Dedifferentiated amniotic fluid mesenchymal stem cell (primary cell): ENCODE measurements around the gene TMEM51.

Source experiments
- DNase-seq: peaks from one replicate; pipeline ENCODE4 v3.0.0-alpha.2; 2016; ENCODE audit errors: extremely low spot score

Gene TMEM51, protein sequence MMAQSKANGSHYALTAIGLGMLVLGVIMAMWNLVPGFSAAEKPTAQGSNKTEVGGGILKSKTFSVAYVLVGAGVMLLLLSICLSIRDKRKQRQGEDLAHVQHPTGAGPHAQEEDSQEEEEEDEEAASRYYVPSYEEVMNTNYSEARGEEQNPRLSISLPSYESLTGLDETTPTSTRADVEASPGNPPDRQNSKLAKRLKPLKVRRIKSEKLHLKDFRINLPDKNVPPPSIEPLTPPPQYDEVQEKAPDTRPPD

DNA sequence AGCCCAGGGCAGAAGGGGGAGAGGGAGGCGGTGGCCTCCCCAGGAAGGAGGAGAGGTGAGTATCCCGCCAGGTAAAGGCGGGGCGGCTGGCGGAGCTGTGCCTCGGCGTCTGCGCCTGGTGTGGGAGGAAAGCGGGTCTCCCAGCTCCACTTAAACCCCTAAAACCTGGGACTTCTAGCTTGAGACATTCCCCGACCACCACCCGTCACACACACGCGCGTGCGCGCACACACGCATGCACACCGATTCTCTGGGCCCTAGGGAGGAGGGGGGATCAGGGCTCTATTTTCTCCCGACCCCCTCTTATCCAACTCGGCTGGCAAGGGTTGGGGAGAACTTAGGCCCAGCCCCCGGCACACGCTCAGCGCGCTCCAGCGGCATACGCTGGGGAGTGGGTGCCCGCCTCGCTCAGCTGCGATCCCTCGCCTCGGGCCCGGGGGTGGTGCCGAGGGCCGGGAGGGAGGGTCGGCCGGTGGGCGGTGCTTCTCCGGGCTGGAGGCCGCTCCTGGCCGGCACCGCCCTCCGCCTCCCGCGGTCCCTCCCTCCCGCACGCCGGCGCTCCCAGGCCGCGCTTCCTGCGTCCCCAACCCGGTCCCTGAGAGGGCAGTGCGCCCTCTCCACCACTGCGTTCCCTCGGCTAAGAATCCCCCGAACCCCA lies at the start of gene TMEM51:
TSS of gene TMEM51 (plus strand) at position 564 of the 658 bp plus-strand sequence. CDS start 61,341 bp downstream, outside the sequence.
- DNase-seq, result no peak

DNA sequence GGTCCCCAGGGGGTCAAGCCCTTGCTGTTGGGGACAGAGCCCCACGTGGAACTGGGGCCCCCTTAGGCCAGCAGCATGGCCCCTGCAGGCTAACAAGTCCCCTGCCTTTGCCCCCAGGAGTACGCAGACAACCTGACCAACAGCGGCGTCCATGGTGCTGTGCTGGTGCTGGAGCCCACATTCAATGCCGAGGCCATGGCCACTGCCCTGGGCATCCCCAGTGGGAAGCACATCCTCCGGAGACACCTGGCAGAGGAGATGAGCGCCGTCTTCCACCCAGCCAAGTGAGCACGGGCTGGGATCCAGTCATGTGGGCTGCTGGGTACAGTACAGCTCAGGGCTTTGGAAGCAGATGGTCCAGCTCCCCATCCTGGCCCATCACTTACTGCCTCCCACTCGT lies 49.6 kb upstream of the TMEM51 start:
- no peak for DNase-seq

DNA sequence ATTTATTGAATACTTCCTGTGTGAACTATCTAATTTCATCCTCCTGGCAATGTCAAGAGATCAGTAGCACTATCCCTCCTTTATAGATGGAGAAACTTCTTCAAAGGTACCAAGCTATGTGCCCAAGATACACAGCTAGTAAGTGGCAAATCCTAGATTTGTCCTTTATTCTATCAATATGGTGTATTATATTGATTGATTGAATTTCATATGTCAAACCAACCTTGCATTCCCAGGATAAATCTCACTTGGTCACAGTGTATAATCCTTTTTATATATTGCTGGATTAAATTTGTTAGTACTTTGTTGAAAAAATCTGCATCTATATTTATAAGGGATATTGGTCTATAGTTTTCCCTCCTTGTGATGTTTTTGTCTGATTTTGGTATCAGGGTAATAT lies 48.8 kb upstream of the TMEM51 start:
- DNase-seq, result no peak

DNA sequence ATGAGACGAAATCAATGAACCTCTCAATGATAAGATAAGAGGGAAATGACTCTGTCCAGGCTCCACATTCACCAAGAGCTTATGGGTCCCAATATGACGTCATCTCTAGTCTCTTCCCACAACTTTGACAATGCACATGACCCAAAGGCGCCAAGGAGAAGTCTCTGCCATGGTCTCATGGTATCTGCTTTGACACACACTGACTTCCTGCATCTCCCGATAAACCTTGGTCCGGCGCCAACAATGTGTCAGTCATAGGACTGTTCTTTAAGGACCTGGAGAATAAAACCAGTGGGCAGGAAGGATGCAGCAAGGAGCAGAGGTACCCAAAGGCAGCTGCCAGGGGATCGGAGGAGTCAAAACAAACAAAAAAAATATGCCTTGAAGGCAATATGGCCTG lies 46.9 kb upstream of the TMEM51 start:
- no peak for DNase-seq

DNA sequence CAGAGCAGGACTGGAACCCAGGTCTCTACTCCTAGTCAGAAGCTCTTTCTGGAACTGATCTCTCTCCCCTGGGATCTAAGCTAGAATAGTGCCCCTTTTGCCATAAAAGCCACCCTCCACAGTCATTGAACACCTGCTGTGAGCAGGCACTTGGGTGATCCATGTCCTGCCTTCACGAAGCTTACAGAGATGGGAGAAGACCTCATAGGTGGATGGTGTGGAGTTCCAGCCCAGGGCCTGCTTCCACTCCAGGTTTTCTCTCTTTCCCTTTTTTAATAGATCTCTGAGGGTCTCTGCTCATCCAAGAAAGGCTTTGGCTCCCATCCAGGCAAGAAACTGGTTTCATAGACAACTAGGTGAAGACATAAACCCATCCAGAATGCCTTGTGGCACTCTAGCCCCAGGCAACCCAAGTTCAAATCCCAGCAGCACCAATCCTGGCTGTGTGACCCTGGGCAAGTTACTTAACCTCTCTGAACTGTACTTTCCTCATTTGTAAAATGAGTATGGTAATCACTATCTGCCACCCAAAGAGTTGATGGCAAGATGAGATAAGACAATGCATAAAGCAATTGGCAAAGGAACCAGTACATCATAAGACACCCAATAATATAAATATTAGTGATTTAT lies 46.4 kb upstream of the TMEM51 start:
- no peak for DNase-seq

DNA sequence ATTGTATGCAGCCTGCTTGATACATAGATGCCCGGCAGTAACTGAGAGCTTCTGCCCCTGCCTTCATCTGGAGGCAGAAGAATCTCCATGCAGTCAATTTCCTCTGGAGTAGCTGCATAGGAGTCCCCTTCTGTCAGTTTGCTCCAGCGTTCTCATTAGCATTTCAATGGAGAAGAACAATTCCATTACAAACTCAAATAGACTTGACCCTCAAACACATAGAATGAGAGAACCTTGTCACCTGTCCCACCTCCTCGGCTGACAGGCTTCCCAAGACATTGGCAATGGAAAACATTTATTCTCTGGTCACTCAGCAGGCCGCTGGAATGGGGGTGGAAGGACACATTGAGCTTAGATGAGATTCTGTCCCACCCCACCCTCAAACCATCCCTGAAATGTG lies 45.6 kb upstream of the TMEM51 start:
- DNase-seq, result no peak

DNA sequence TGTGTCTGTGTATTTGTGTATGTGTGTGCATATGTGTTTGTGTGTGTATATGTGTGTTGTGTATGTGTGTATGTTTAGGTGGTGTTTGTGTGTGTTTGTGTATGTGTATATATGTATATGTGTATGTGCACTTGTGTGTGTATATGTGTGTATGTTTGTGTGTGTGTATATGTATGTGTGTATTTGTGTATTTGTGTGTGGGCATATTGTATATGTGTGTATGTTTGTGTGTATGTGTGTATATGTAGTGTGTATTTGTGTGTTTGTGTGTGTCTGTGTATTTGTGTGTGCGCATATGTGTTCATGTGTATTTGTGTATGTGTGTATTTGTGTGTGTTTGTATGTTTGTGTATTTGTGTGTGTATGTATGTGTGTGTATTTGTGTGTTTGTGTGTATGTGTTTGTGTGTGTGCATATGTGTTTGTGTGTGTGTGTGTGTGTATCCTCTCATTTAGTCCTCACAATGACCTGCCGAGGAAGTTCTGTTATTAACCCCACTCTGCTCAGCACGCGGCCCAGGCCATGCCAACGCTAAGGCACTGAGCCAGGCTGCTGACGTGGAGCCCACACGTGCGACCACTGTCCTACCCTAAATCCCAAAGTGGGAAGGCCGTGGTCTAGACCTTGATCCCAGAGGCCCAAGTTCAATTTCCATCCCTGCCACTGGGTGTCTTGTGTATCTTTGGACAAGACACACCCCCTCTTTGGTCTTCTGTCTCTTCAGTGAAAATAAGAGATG lies 43.2 kb upstream of the TMEM51 start:
- no peak for DNase-seq

DNA sequence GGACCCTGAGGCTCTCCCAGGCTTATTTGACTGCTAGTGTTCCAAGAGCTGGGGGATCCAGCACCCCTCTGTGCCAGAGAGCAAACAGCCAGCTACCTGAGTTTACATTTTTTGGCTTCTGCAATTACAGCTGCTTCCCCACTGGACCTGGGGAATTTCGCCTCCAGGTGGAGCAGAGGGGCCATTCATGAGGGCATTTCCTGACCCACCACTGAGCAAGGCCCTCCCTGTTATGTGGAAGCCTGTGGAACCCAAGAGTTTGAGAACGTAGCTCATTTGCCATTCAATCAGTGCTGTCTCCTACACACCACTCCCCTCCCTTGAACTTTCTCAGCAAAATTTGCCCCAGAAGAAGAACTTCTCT lies 42.7 kb upstream of the TMEM51 start:
- no peak for DNase-seq

DNA sequence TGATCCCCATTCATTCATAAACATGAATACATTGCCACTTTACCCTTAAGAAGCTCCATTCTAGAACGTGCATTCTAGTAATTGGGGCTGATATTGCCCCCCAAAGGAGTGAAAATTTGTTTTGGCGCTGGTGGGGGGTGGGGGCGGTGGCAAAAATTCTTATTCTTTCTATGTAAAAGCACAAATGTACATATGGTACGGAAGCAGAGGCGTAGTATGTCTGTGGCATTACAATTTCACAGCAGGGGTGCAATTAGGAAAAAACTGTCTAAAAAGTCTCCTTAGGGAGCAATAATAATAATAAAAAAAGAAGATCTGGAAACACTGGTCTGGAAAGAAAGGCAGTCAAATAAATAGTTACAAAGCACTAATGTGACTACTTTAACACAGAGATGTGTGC lies 40.4 kb upstream of the TMEM51 start:
- DNase-seq, result no peak

DNA sequence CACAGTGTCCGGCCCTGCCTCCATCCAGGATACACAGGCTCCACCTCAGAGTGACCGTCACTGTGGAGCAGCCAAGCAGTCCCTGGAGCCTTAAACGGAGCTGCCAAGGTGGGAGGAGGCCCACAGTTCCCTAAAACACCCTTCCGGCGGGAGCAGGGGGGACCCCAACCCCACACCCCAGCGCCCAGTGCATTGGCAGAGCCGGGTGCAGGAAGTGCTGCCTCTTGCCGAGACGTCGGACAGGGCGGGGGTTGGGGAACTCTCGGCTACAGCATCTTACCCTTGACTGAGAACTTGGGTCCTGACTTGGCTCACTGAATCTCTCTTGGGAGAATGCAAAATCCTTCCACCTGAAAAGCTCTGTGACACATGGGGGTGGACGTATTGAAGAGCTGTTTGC lies 38.7 kb upstream of the TMEM51 start:
- no peak for DNase-seq

DNA sequence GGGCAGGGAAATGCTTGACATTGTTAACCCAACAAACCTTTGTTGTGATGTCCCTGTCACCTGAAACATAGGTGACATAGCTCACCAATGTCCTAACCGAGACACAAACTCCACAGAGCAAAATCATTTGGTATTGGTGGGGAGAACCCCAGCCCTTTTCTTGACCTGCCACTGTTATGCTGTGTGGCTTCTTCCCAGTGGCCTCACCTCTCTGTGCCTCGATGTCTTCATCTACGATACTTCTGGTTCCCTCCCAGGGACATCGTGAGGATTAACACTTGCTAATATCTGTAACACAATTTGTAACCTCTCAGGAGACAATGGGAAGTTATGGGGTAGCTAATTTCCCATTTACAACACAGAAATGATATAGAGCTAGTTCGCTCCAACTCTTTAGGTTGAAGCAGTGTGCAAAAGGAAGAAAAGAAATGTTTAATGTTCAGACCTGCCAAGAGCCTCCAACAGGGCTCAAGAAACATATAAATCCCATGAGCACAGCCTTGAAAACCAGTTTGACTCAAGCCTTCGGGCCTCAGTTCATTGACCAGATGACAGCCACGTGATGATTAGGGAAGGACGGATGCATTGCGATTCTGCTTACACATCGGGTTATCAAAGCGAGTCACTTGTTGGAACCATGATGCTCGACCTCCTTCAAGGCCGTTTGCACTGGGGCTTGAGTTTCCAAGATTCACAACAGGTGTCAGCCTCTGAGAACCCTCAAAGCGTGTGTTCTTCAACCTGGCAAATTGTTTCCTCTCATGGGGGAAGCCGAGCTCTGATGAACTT lies 37.8 kb upstream of the TMEM51 start:
- DNase-seq, result no peak

DNA sequence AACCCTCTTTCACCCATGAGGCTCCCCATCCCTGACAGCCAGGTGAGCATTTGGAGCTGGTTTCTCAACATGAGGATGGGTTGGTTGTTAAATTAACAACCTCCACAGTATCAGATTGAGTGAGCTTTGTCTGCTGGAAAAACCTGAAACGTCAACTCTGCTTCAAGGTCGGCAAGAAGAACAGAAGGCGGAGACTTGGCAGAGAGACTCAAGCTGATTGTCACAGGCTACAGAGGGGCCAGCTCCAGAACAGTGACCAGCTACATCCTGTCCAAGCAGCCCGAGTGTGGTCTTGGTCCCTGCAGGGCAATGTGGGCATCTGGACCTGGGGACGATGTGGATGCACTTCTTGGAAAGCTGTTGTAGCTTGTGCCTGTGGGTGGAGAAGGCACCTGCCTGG lies 36.6 kb upstream of the TMEM51 start:
- DNase-seq, result no peak

DNA sequence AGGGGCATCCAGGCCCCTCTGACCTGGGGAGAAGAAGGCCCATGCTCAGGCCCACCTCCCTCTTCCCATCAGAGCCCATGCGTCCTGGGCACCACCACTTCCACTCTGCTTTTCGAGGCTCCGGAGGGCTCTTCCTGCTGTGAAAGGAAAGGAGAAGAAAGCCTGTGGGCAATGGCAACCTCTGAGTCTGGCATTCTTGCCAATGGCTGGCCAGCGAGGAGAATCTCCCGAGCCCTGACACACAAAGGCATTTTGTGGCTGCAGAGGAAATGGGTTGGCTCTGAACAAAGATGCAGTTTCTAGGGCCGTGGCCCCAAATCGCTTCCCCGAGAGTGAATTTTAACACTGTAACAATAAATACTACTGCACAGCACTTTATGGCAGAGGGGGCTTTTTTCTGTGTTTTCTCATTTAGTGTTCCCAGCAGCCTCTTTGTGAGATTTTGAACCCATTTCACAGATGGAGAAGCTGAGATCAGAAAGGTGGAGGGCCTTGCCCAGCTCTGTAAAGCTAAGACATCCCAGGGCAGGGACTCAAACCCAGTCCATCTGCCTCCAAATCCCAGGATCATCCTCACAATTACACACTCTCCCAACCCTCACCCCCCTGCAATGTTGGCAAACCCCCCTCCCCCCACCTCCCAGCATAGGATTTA lies 35.7 kb upstream of the TMEM51 start:
- no peak for DNase-seq

DNA sequence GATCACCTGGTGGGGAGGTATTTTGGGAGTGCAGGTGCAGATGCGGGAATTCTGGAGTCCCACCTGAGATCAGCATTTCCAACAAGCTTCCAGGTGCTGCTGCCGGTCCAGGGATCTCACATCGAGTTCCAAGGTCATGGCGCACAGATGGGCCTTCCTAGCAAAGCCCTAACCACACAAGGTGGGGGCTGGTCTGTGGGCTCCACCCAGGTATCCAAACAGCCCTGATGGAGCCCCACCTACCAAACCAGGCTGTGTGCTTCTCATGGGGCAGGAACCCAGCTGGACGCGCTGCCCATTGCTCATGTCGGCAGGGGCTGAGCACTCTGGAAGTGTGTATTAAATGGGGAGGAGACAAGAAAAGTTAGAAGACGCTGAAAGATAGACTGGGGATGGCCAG lies 35.0 kb upstream of the TMEM51 start:
- no peak for DNase-seq

DNA sequence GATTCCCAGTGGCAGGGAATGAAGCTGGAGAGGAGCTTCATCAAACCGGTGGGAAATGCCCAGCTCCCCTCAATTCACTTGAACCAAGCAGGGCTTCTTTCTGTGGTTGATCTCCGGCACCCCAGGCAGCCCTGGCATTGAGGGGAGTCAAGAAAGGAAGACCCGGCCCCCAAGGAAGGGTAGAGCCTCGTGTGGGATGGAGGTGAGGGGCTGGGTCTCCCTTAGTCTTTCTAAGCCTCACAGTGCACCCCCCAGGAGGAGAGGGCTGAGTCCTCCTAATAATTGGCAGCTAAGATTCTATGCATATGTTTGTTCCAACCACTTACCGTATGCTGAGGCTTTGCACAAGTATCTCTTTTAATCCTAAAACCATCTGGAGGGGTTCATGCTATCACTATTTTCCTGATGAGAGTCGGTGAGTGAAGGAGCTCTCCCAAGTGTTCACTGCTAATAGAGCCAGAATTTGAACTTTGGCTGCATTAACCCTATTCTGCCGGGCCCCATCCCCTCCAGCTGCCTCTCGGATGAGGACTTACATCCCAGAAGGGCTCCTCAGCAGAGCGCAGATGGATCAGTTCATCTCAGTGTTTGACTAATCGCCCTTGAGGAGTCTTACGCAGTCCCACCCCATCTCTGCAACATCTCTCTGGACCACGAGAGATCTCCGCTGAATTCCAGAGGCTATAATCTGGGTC lies 33.1 kb upstream of the TMEM51 start:
- no peak for DNase-seq

DNA sequence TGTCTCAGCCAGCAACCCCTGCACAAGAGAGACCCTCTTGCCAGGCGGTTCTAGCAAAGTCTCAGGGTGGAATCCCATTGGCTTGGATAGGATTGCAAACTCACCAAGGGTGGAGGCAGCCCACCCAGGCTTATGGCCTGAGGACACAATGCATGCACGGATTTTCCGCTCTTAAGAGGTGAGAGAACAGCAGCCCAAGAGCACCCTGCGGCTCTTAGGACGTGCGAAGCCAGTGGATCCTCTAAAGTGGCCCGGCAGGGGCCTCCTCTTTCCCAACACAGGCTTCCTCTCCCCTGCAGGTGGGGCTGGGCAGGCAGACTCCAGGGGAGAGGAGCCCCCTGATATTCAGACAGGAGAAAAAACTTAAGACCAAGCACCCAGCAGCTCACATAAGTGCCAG lies 31.2 kb upstream of the TMEM51 start:
- DNase-seq, result no peak

DNA sequence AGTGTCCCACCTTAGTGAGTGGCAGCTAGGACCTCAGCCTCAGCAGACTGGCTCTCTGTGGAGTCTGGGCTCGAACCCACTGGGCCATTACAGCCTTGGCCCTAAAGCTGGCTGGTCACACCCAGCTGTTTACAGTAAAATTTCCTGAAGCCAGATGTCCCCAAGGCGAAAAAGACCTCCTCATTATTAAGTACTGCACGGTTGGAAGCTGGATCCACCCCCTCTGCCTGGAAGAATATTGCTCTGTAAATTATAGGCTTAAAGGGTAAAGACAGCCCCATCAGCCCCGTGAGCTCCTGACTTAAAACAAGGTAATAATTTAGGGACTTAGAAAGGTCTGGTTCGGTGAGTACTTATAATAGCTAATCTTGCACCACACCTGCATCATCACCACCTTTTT lies 30.3 kb upstream of the TMEM51 start:
- no peak for DNase-seq

DNA sequence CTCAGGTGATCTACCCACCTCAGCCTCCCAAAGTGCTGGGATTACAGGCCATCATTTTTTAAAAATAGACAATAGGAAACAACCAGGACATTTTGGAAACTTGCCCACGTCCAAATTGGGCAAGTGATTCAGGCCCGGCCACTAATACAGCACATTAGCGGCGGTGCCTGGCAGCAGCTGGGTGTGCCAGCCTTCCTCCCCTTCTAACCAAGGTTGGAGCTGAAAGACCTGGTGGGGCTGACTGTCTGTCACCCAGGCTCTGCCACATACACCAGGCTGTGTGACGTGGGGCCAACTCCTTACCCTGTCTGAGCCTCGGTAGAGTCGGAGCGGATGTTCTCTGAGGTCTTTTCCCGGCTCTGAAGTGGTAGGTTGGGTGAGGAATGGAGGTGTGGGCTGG lies 29.6 kb upstream of the TMEM51 start:
- no peak for DNase-seq

DNA sequence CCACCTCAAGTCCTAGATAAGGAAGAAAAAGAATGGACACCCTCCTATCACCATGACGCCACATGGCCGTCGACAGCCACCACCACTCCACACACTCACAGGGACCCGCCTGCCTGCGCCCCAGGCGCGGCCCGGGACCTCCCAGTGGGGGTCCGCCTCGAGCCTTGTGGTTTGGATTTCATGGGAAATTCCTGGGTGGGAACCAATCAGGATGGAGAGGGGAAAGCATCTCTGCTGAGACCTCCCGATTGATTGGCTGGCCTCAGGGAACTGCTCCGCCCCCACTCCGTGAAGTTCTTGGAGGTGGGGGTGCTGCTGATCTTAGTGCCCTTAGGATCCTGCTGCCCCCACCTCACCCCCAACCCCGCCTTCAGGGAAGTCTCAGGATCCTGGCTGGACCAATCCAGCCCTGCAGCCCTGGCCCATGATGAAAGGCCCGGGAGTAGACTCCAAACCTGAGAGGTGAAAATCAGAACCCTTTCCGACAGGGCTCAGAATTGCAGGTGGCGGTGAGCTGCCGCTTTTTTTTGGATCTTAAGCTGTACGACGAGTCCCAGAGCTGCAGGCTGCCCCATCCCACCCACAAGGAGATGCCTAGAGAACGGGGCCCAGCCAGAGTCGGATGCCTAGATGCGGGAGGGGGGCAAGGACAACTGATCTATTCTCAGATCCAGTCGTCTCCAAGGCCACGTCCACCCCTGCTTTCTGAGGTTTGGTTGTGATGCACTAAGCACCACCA lies 29.0 kb upstream of the TMEM51 start:
- no peak for DNase-seq

DNA sequence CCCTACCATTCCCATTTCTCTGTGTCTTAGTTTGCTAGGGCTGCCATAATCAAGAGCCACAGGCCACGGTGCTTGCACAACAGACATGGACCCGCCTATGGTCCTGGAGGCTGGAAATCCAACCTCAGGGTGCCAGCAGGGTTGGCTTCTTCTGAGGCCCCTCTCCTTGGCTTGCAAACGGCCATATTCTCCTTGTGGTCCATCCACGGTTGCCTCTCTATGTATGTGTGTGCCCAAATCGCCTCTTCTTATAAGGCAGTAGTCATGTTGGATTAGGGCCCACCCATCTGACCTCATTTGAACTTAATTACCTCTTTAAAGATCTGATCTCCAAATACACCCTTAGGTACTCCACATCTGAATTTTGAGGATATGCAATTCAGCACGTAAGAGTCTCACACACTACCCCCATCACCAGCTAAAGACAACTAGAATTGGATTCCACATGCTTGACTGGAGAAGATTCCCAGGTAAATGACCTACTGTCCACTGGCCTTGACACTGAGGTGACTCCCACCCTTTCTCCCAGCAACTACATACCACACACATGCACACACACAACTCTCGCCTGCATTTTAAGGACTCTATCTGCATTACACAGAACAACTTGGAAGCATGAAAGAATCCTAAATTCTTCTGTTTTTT lies 28.3 kb upstream of the TMEM51 start:
- no peak for DNase-seq
